HUES64 (cell line): ENCODE data around the gene MGMT.

Experiments
- H3K27ac ChIP-seq: 2 replicates; pipeline ENCODE4 v1.7.0; 2013; ENCODE audit warnings: low read depth, low read length, inconsistent platforms
- H3K27me3 ChIP-seq: 2 replicates; pipeline ENCODE4 v1.6.1; 2013; ENCODE audit warnings: mild to moderate bottlenecking, low read length; ENCODE audit not compliant: insufficient read depth
- H3K36me3 ChIP-seq: 2 replicates; pipeline ENCODE4 v1.6.1; 2013; ENCODE audit warnings: mild to moderate bottlenecking, low read length; ENCODE audit not compliant: insufficient read depth
- H3K4me1 ChIP-seq: 2 replicates; pipeline ENCODE4 v1.6.1; 2013; ENCODE audit warnings: mild to moderate bottlenecking, low read length, moderate library complexity; ENCODE audit not compliant: insufficient read depth
- H3K4me3 ChIP-seq: 2 replicates; pipeline ENCODE4 v1.5.1; 2013; ENCODE audit warnings: mild to moderate bottlenecking, low read length, moderate library complexity
- H3K9ac ChIP-seq: 2 replicates; pipeline ENCODE4 v1.6.1; 2013; ENCODE audit warnings: mild to moderate bottlenecking, low read depth, low read length
- H3K9me3 ChIP-seq: 2 replicates; pipeline ENCODE4 v1.6.1; 2013; ENCODE audit warnings: low read depth, low read length; ENCODE audit not compliant: insufficient read depth
- WGBS: fragments of 150-250, 120-280 bp; methylation state at CpG from one replicate; pipeline ENCODE4 v1.1.7; 2013; ENCODE audit warnings: missing lambda C conversion rate; 5-methylcytosine and 5-hydroxymethylcytosine counted together

MGMT gene

DNA sequence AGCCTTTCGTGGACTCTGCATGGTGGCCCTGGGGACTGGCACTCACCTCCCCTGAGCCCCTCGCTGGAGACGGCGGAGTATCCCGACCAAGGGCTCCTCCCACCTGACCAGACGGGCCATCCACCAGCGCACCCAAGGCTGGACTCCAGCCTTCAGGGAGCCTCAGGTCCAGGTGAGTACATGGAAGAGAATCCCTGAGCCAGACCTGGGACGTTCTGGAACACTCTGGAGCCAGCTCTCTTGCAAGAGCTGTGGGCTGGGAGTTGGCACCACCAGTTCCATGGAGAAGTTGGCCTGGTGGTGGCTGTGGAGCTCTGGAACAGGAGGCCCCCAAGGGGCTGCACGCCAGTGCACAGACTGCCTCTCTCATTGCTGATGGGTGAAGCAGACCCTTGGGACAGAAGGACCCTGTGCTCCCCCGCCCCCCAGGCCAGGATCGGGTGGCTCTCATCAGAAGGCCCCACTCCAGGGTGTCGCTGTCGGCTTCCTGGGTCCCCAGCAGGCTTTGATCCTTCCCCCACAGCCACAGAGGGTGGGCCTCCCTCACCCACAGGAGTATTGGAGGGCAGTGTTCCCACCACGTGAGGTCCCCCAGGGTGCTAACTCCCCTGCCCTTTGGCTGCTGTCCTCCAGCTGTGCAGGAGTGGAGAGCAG is 307.2 kb downstream of the MGMT start:
- H3K4me1 ChIP-seq, result no peaks in the 10 kb centered on the region
- H3K4me3 ChIP-seq, result no peak overlapping the region
- 94% methylated on average over 14 of the region's 14 CpGs for WGBS
- no peaks in the 10 kb centered on the region for H3K27me3 ChIP-seq
- no peak overlapping the region for H3K27ac ChIP-seq
- no peaks in the 10 kb centered on the region for H3K36me3 ChIP-seq
- H3K9ac ChIP-seq, result no peak overlapping the region
- no peaks in the 10 kb centered on the region for H3K9me3 ChIP-seq

- Histone ChIP-seq H3K27ac (no peak overlapping the region), H3K9me3 (no peaks in the 10 kb centered on the region), H3K27me3 (no peaks in the 10 kb centered on the region), H3K4me3 (no peak overlapping the region), H3K36me3 (no peaks in the 10 kb centered on the region), H3K4me1 (no peaks in the 10 kb centered on the region), H3K9ac (no peak overlapping the region)
- WGBS, result 93% methylated on average over 13 of the region's 13 CpGs
These were observed 307.8 kb downstream of the MGMT start for GRCh38 chr10:129774736-129775401.

GRCh38 chr10:129775681-129776080 is 308.6 kb downstream of the MGMT start:
- Histone ChIP-seq H3K4me1 (no peaks in the 10 kb centered on the region), H3K27me3 (no peaks in the 10 kb centered on the region), H3K9me3 (no peaks in the 10 kb centered on the region), H3K4me3 (no peak overlapping the region), H3K27ac (no peak overlapping the region), H3K36me3 (no peaks in the 10 kb centered on the region), H3K9ac (no peak overlapping the region)
- 84% methylated on average over 9 of the region's 9 CpGs for WGBS

- Histone ChIP-seq H3K27me3 (no peaks in the 10 kb centered on the region), H3K4me3 (no peak overlapping the region), H3K27ac (no peak overlapping the region), H3K9ac (no peak overlapping the region), H3K9me3 (no peaks in the 10 kb centered on the region), H3K36me3 (no peaks in the 10 kb centered on the region), H3K4me1 (no peaks in the 10 kb centered on the region)
- WGBS, result 92% methylated on average over 19 of the region's 19 CpGs
These were observed 310.6 kb downstream of the MGMT start for GRCh38 chr10:129777687-129778086.

DNA sequence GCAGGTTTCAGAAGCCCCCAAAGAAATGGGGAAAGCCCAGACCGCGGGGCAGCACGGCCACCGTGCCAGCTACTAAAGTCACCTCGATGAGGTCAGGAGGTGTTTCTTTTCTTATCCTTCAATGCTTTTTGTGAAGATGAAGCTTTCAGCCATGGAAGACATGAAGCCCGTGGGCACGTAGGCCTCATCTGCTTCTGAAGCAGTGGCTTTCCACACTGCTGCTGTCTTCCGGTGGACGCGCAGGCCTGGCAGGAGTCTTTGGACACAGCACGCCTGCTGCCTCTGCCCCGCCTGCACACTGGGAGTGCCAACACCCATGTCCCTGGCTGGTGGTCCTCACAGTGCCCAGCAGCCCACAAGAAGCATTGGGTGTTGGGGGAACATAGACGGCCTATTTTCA is 311.5 kb downstream of the MGMT start:
- Histone ChIP-seq H3K27me3 (no peaks in the 10 kb centered on the region), H3K4me1 (no peaks in the 10 kb centered on the region), H3K4me3 (no peak overlapping the region), H3K9ac (no peak overlapping the region), H3K27ac (no peak overlapping the region), H3K36me3 (no peaks in the 10 kb centered on the region), H3K9me3 (no peaks in the 10 kb centered on the region)
- 96% methylated on average over 13 of the region's 13 CpGs for whole genome bisulfite sequencing

DNA sequence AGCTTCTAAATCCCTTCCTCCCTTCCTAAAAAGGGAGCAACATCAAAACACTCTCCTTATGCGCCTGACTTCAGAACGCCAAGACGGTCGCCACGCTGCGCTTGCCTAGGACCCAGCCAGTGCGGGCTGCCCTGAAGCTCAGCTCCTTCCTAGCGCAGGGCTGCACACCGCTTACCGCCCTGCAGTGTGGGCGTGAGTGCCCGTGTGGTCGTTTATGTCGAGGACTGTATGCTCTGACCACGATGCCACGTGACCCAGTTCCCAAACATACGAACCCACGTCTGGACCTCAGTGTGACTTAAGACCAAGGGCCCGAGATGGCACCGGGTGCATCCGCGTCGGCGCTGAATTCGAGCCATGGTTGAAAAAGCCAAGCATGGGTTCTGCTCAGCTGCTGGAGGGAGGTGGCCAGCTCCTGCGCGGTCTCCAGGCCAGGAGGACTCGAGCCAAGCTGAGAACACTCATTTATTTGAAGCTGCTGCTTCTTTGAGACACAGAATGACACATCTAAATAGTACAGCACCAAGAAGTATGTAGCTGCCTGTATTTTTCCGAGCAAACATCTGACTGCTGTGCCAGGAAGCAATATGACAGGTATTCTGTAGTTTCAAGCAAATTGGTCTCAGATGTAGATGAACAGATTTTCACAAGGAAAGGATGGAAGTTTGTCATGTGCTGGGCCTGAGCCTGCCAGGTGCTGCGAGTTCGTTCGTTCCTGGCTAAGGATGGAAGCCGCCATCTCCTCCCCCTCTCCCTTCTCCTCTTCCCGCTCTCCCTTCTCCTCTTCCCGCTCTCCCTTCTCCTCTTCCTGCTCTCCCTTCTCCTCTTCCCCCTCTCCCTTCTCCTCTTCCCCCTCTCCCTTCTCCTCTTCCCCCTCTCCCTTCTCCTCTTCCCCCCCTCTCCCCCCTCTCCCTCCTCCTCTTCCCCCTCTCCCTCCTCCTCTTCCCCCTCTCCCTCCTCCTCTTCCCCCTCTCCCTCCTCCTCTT is 312.4 kb downstream of the MGMT start:
- H3K4me1 ChIP-seq, result no peaks in the 10 kb centered on the region
- no peak overlapping the region for H3K4me3 ChIP-seq
- H3K9ac ChIP-seq, result no peak overlapping the region
- H3K36me3 ChIP-seq, result no peaks in the 10 kb centered on the region
- H3K9me3 ChIP-seq, result no peaks in the 10 kb centered on the region
- 89% methylated on average over 33 of the region's 35 CpGs for WGBS
- H3K27ac ChIP-seq, result no peak overlapping the region
- H3K27me3 ChIP-seq, result no peaks in the 10 kb centered on the region

DNA sequence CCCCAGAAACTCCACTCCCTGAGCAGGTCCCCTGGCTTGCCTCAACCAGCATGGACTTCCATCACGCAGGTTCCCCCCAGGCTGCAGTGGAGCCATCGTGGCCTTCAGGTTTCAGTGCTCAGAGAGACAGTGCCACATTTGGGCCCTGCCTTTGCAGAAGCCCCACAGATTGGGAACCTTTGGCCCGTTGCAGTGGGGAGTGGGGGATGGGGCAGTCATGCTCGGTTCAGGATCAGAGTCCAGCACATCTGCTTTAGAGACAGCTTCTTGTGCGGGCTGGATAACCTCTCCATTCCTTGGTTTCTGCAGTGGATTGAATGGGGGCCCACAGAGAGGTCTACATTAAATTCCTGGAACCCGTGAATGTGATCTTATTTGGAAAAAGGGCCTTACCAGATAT is 313.2 kb downstream of the MGMT start:
- H3K27me3 ChIP-seq, result no peaks in the 10 kb centered on the region
- no peaks in the 10 kb centered on the region for H3K9me3 ChIP-seq
- no peaks in the 10 kb centered on the region for H3K36me3 ChIP-seq
- H3K27ac ChIP-seq, result no peak overlapping the region
- no peak overlapping the region for H3K4me3 ChIP-seq
- 91% methylated on average over 6 of the region's 6 CpGs for WGBS
- no peak overlapping the region for H3K9ac ChIP-seq
- H3K4me1 ChIP-seq, result no peaks in the 10 kb centered on the region

- no peaks in the 10 kb centered on the region for H3K36me3 ChIP-seq
- no peaks in the 10 kb centered on the region for H3K9me3 ChIP-seq
- H3K9ac ChIP-seq, result no peak overlapping the region
- no peaks in the 10 kb centered on the region for H3K27me3 ChIP-seq
- 93% methylated on average over 20 of the region's 20 CpGs for WGBS
- H3K27ac ChIP-seq, result no peak overlapping the region
- no peak overlapping the region for H3K4me3 ChIP-seq
- H3K4me1 ChIP-seq, result no peaks in the 10 kb centered on the region
These were observed 314.1 kb downstream of the MGMT start for GRCh38 chr10:129780901-129781795.

GRCh38 chr10:129784291-129784690 is 317.2 kb downstream of the MGMT start:
- no peak overlapping the region for H3K4me3 ChIP-seq
- no peak overlapping the region for H3K27ac ChIP-seq
- no peak overlapping the region for H3K9ac ChIP-seq
- H3K9me3 ChIP-seq, result no peaks in the 10 kb centered on the region
- H3K27me3 ChIP-seq, result no peaks in the 10 kb centered on the region
- no peaks in the 10 kb centered on the region for H3K4me1 ChIP-seq
- H3K36me3 ChIP-seq, result no peaks in the 10 kb centered on the region
- 94% methylated on average over 6 of the region's 6 CpGs for WGBS

- Histone ChIP-seq H3K27me3 (no peaks in the 10 kb centered on the region), H3K4me3 (no peak overlapping the region), H3K9me3 (no peaks in the 10 kb centered on the region), H3K9ac (no peak overlapping the region), H3K36me3 (no peaks in the 10 kb centered on the region), H3K27ac (no peak overlapping the region), H3K4me1 (no peaks in the 10 kb centered on the region)
- 88% methylated on average over 13 of the region's 13 CpGs for WGBS
These were observed 317.9 kb downstream of the MGMT start for GRCh38 chr10:129784891-129785290.
